Stimulated activated CD4-positive, alpha-beta T cell treated with anti-CD3 and anti-CD28 coated beads, Interleukin-4, amount 100 ng/mL, for 48 hours (primary cell): ENCODE measurements around the gene OSBPL2.

Experiments
- DNase-seq, 2 donors: peaks; one replicate each; pipeline ENCODE4 v3.0.0-alpha.2; 2020; ENCODE audit warnings: low read depth in 2 of 2

OSBPL2 gene

GRCh38 chr20:62237801-62238568 is at the start of gene OSBPL2:
Gene OSBPL2 (plus strand): TSS chr20:62238521. CDS start chr20:62256185, 17,664 bp downstream.
- DNase-seq: peak; percentile 100

DNA sequence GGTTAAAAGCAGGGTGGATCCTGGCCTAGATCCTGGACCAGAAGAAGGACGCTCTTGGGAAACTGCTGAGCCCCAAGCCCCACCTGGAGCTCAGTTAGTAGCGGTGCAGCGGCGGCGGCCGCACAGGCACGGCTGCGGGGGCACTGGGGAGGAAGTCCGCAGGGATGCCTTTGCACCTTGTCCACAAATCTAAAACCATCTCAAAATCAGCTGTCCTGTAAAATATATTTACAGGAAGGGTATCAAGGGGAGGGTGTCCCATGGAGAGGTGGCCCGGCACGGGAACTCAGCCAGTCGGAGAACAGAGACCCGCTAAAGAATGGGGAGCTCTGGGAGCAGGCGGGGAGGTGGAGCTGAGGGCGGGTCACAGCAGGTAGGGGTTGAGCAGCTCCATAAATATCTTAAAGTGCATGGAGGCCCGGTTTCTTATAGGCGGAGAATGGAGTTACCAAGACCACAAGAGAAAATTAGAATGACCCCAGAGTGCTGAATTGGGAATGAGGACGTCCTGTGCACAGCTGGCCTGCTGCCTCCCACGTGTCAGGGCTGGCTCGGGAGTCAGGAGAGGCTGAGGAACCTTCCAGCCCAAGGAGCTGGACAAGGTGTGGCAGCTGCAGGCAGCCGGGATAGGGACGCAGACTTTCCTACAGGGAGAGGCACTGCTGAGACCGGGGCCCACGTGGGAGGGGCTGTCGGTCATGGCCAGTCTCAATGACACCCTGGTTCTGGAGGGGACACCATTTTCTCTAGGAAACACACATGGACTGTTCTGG is 47.5 kb upstream of the OSBPL2 start:
- no peak for DNase-seq

DNA sequence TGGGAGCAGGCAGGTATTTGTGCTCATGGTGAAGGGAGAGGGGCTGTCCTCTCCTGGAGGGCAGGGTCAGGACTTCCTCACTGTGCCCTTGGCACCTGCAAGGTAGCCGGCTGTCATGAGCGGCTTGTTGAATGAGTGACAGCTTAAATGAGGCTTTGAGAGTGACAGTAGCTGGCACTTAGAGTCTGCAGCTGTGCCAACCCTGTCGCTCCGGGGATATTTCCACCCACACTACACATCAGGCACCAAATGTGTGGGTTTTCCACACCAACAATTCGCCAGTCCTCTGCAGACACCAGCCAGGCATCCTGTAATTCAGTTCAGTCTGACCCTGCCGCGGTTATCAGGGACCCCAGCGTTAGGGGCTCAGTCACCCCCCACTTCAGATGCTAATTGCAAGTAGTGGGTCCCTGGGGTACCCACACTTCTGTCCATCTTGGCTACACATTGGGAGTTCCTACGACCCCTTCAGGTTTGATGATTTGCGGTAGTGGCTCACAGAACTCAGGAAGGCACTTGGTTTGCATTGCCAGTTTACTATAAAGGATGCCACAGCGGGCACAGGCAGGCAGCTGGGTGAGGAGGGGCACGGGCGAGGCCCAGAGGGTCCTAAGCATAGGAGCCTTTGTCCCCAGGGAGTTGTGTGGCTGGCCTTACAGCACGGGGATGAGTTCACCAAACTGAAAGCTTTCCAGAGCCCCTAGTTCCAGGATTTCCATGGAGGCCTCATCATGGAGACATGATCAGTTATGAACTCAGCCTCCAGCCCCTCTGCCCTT is 46.4 kb upstream of the OSBPL2 start:
- no peak for DNase-seq

- DNase-seq: no peak
Observed at GRCh38 chr20:62192635-62193034, 45.7 kb upstream of the OSBPL2 start.

- no peak for DNase-seq
Observed at GRCh38 chr20:62193079-62194025, 45.0 kb upstream of the OSBPL2 start.

DNA sequence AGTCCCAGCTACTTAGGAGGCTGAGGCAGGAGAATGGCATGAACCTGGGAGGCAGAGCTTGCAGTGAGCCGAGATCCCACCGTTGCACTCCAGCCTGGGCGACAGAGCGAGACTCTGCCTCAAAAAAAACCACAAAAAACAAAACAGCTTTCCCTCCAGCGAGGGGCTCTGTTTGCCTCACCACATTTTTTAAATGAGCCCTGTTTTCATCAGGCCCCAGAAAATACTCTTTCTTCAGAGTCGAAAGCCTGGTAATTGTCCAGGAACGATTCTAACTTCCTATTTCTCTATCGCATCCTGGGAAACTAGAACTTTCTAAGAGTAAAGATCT is 43.3 kb upstream of the OSBPL2 start:
- no peak for DNase-seq

DNA sequence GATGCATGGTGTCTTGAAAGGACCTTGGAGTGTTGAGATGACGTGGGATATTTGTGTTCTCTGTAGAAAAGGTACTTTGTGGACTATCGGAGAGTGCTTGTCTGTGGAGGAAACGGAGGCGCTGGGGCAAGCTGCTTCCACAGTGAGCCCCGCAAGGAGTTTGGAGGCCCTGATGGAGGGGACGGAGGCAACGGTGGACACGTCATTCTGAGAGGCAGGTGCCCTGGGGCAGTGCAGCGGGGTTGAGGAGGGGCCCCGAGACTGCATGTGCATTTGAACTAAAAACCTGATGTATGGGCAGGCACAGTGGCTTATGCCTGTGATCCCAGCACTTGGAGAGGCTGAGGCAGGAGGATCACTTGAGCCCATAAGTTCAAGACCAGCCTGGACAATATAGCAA is 42.6 kb upstream of the OSBPL2 start:
- DNase-seq: no peak

GRCh38 chr20:62196286-62196685 is 42.0 kb upstream of the OSBPL2 start:
- no peak for DNase-seq

GRCh38 chr20:62197311-62197710 is 41.0 kb upstream of the OSBPL2 start:
- no peak for DNase-seq

DNA sequence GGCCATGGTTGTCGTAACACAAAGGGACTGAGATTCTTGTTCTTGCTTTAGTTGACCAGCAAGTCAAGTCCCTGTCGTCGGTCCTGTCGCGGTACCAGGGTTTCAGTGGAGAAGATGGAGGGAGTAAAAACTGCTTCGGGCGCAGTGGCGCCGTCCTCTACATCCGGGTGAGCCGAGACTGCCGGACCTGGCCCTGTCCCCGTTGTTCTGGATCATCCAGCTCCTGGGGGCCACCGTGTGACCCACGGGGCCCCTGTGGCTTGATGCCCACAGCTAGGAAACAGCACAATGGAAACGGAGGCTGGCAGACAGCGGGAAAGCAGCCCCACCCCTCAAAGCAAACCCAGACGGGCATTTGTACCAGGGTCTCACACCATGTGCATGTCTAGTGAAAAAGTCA is 40.5 kb upstream of the OSBPL2 start:
- DNase-seq: no peak

- no peak for DNase-seq
Observed at GRCh38 chr20:62198496-62198895, 39.8 kb upstream of the OSBPL2 start.

- no peak for DNase-seq
Observed at GRCh38 chr20:62198931-62199330, 39.4 kb upstream of the OSBPL2 start.

DNA sequence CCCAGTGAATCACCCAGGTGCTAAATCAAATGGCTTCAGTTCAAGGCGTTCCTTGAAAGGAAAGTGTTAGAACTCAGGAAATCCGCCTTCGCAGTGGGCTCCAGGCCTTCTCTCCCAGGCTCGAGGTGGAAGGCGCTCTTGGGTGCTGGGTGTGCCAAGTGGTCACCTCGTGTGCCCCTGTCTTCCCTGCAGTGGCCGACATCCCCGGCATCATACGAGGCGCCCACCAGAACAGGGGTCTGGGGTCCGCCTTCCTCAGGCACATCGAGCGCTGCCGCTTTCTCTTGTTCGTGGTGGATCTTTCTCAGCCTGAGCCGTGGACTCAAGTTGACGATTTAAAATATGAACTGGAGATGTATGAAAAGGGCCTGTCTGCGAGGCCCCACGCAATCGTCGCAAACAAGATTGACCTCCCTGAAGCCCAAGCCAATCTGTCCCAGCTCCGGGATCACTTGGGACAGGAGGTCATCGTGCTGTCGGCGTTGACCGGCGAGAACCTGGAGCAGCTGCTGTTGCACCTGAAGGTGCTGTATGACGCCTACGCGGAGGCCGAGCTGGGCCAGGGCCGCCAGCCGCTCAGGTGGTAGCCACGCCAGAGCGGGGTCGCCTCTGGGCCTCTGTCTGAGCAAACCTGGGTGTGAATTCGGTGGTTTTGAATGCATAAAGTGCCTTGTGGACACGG is 37.7 kb upstream of the OSBPL2 start:
- DNase-seq: no peak

DNA sequence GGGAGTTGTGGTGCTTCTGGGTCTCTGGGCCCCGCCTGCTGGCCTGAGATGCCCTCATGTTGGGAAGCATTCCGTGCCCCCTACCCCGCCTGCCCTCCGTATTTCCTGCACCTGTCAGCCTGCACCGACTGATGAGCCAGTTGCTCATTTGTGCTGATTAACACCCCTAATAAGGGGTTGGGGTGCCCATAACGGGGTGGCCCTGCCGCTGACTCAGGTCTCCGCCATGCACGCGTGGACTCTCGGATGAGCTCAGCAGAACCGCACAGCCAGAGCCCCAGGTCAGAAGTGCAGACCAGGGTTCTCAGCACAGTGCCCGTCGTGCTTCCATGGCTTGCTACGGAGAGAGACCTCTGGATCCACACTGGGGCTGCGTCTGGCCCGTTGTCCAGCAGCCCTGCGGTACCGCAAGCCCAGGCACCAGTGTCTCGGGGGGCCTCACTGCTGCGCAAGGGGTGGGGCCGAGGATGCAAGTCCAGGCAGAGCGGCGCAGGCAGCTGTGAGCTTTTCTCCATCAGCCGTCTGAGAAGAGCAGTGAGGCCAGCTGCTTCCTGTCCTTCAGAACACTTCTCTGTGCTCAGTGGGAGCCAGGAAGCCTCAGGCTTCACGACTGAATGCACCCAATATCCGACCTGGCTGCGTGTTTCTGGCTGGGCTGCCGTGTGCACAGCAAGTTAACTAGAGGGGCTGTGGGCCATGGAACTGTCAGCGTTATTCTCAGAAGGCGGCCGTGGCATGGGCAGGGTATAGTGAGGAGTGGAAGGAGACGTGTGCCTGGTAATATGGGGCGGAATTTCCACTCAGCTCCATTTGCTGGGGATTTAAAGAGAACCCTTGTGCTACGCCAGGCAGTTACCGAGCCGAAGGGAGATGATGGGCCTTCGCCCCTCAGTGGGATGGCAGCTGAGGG is 36.9 kb upstream of the OSBPL2 start:
- no peak for DNase-seq

- no peak for DNase-seq
Observed at GRCh38 chr20:62202083-62202395, 36.3 kb upstream of the OSBPL2 start.

DNA sequence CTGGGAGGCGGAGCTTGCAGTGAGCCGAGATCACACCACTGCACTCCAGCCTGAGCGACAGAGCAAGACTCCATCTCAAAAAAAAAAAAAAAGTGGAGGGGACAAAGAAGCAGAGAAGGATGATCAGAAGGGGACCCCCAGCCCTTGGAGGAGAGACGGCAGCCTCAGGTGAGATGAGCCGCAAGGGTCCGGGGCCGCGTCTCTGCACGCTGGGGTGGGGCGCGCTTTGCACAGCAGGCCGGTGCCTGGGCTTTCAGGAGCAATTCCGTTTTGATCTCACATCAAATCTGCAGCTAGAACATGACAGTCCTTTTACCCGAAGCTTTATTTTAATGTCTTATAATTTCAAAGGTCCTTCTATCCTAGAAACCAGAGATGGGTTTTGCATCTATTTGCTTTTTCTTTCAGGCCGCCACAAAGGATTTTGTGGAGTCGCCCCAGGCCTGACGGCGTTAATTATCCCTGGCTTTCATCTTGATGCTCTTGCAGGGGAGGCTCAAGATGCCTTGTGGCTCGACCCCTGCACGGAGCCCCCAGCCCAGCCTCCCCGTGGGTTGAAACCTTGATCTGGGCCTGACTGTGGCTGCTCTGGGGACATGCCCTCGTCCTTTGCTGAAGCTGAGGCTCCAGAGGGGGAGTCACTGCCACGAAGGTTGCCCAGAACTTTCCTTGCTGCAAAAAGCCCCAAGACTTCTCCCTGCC is 35.5 kb upstream of the OSBPL2 start:
- no peak for DNase-seq

DNA sequence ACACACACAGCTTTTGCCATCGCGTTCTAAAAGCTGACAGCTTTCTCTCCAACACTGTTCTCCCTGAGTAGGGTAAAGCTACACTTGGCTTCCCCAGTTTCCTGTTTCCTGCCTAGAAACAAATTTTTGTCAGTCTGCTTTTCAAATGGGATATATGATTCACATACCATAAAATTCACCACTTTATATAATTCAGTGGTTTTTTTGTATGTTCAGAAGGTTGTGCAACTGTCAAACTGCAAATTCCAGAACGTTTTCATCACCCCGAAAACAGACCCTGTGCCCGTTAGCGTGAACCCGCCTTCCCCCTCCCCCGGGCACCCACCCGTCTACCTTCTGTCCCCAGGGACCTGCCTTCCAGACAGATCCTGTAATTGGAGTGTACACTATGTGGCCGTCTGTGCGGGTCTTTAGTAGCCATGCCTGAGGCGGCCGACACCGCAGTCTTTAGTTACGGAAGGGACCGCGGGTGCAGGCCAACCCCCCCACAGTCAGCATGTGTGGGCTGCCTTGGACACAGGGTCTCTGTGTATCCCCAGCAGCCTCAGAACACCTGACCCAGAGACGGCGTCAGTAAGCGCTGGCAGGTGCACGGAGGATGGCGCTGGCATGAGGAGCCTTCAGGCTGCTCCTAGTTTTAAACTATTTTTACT is 34.8 kb upstream of the OSBPL2 start:
- DNase-seq: no peak

GRCh38 chr20:62205618-62206387 is 32.5 kb upstream of the OSBPL2 start:
- no peak for DNase-seq
